SK-N-SH (cell line): Measurements from ENCODE around the gene COL9A3. TPM values are rescaled to one million over a fixed set of nuclear protein-coding genes. Genes with fewer than 3 reads are reported as not detected.

Experiments used
- CTCF ChIA-PET: fragments of 300-600, 350-600 bp; formaldehyde crosslinking; extraction: SDS; loops from one replicate; lab custom pipeline; 2021; lab: Yijun Ruan, JAX
- POLR2A ChIA-PET: fragments of 350-600 bp; sonication (Branson Sonifier 250); formaldehyde crosslinking; extraction: SDS; loops from one replicate; lab custom pipeline; 2020; ENCODE audit warnings: antibody characterized with exemption, inconsistent platforms; lab: Yijun Ruan, JAX
- DNase-seq: peaks from one replicate; pipeline ENCODE4 v3.0.0; 2012
- H2AFZ ChIP-seq: fragments of 200-600 bp; sonication (generic); 2 replicates; pipeline ENCODE4 v1.8.1; 2016; ENCODE audit warnings: antibody characterized with exemption, mild to moderate bottlenecking, low read depth
- H3F3A ChIP-seq: fragments of 200-600 bp; sonication (generic); replicated peaks from 2 replicates; pipeline ENCODE3; 2016; ENCODE audit warnings: antibody characterized with exemption, mild to moderate bottlenecking; ENCODE audit not compliant: insufficient read depth
- H3K27ac ChIP-seq, 2 experiments: fragments of 200-500 bp in 1 of 2; fragments of 200-600 bp in 1 of 2; sonication (Bioruptor generic) in 1 of 2; sonication (generic), shearing (Covaris generic) in 1 of 2; 2 replicates each; pipeline versions ENCODE4 v1.5.1 to v1.6.1; 2014 to 2016; ENCODE audit warnings: low read depth in 2 of 2, inconsistent platforms in 1 of 2, low read length in 1 of 2, mild to moderate bottlenecking in 1 of 2, mixed read lengths in 1 of 2
- H3K27me3 ChIP-seq: fragments of 200-600 bp; sonication (generic), shearing (Covaris generic); 2 replicates; pipeline ENCODE4 v1.6.1; 2016; ENCODE audit warnings: mixed run types; ENCODE audit not compliant: insufficient read depth
- H3K36me3 ChIP-seq, 2 experiments: fragments of 200-500 bp in 1 of 2; fragments of 200-600 bp in 1 of 2; sonication (Bioruptor generic) in 1 of 2; sonication (generic) in 1 of 2; replicated peaks in 1 of 2; 2 replicates each; pipeline versions ENCODE3 to v1.5.1; 2014 to 2016; ENCODE audit warnings: low read length in 1 of 2, mild to moderate bottlenecking in 1 of 2; ENCODE audit not compliant: insufficient read depth in 2 of 2, control insufficient read depth in 1 of 2
- H3K4me1 ChIP-seq, 2 experiments: fragments of 200-500 bp in 1 of 2; fragments of 200-600 bp in 1 of 2; sonication (Bioruptor generic) in 1 of 2; sonication (generic), shearing (Covaris generic) in 1 of 2; 2 replicates each; pipeline versions ENCODE4 v1.5.1 to v1.6.1; 2014 to 2016; ENCODE audit warnings: low read depth in 1 of 2, low read length in 1 of 2, mixed run types in 1 of 2; ENCODE audit not compliant: insufficient read depth in 2 of 2, control insufficient read depth in 1 of 2
- H3K4me2 ChIP-seq: fragments of 200-600 bp; sonication (generic), shearing (Covaris generic); 2 replicates; pipeline ENCODE4 v1.6.1; 2017; ENCODE audit warnings: mixed run types
- H3K4me3 ChIP-seq, 2 experiments: fragments of 200-500 bp in 1 of 2; fragments of 200-600 bp in 1 of 2; sonication (Bioruptor generic) in 1 of 2; sonication (generic), shearing (Covaris generic) in 1 of 2; 2 replicates each; pipeline versions ENCODE4 v1.5.1 to v1.8.1; 2014 to 2016; ENCODE audit warnings: low read depth in 2 of 2, inconsistent platforms in 1 of 2, low read length in 1 of 2, mild to moderate bottlenecking in 1 of 2, mixed read lengths in 1 of 2, moderate library complexity in 1 of 2
- H3K79me2 ChIP-seq: fragments of 200-600 bp; sonication (generic); 2 replicates; pipeline ENCODE4 v1.8.1; 2017; ENCODE audit warnings: mild to moderate bottlenecking; ENCODE audit not compliant: insufficient read depth
- H3K9ac ChIP-seq: fragments of 200-600 bp; sonication (generic); 2 replicates; pipeline ENCODE4 v1.6.1; 2017; ENCODE audit warnings: mixed run types
- H3K9me2 ChIP-seq: fragments of 200-600 bp; sonication (generic); 2 replicates; pipeline ENCODE4 v1.6.1; 2017; ENCODE audit warnings: mixed run types
- H3K9me3 ChIP-seq: fragments of 200-600 bp; sonication (generic); 2 replicates; pipeline ENCODE4 v1.6.1; 2017; ENCODE audit warnings: mixed run types, mild to moderate bottlenecking, moderate library complexity
- H4K20me1 ChIP-seq: fragments of 200-600 bp; sonication (generic); 2 replicates; pipeline ENCODE4 v1.6.1; 2017; ENCODE audit warnings: mild to moderate bottlenecking, mixed run types; ENCODE audit not compliant: insufficient read depth
- EP300 ChIP-seq, 2 experiments: IDR thresholded peaks; 2 replicates each; pipeline versions ENCODE4 v1.4.0 to v1.6.1; 2012; ENCODE audit warnings: borderline replicate concordance in 1 of 2, low read depth in 1 of 2, low read length in 1 of 2
- FOXJ3 ChIP-seq: sonication (generic); formaldehyde crosslinking; IDR thresholded peaks from 2 replicates; pipeline ENCODE4 v1.5.1; 2020; ENCODE audit warnings: mild to moderate bottlenecking, missing genetic modification reagents
- FOXM1 ChIP-seq: IDR thresholded peaks from 2 replicates; pipeline ENCODE4 v1.4.0; 2012; ENCODE audit warnings: low read depth, mild to moderate bottlenecking
- IRF3 ChIP-seq: fragments of 150-350 bp; IDR thresholded peaks from 2 replicates; pipeline ENCODE4 v1.6.1; 2016; ENCODE audit warnings: mild to moderate bottlenecking, low read depth, low read length
- MAX ChIP-seq: IDR thresholded peaks from 2 replicates; pipeline ENCODE4 v1.4.0; 2012; ENCODE audit warnings: low read depth
- NRF1 ChIP-seq: IDR thresholded peaks from 2 replicates; pipeline ENCODE4 v1.6.1; 2012; ENCODE audit warnings: low read depth, mild to moderate bottlenecking, low read length
- PBX3 ChIP-seq: IDR thresholded peaks from 2 replicates; pipeline ENCODE4; 2012
- POLR2AphosphoS5 ChIP-seq: IDR thresholded peaks from 2 replicates; pipeline ENCODE4 v1.6.1; 2012; ENCODE audit warnings: low read depth, low read length
- RAD21 ChIP-seq: IDR thresholded peaks from 2 replicates; pipeline ENCODE4 v1.6.1; 2012; ENCODE audit warnings: mild to moderate bottlenecking, low read length
- RCOR1 ChIP-seq: fragments of 150-350 bp; IDR thresholded peaks from 2 replicates; pipeline ENCODE4 v1.6.1; 2017; ENCODE audit warnings: antibody characterized with exemption, low read length
- REST ChIP-seq: IDR thresholded peaks from 2 replicates; pipeline ENCODE4 v1.6.1; 2012; ENCODE audit warnings: mild to moderate bottlenecking, low read depth, low read length, moderate library complexity
- RFX5 ChIP-seq: IDR thresholded peaks from 2 replicates; pipeline ENCODE4 v1.6.1; 2012; ENCODE audit warnings: mild to moderate bottlenecking, improper control_type of control experiment, low read length
- SMC3 ChIP-seq: IDR thresholded peaks from 2 replicates; pipeline ENCODE4 v1.6.1; 2012; ENCODE audit warnings: low read depth, low read length, improper control_type of control experiment
- TCF12 ChIP-seq: IDR thresholded peaks from 2 replicates; pipeline ENCODE4 v1.4.0; 2012
- TEAD4 ChIP-seq: IDR thresholded peaks from 2 replicates; pipeline ENCODE4 v1.4.0; 2012; ENCODE audit warnings: mild to moderate bottlenecking, borderline replicate concordance; ENCODE audit not compliant: insufficient read depth
- YY1 ChIP-seq: IDR thresholded peaks from 2 replicates; pipeline ENCODE4 v1.4.0; 2012; ENCODE audit warnings: low read depth, mild to moderate bottlenecking
- WGBS: methylation state at CpG from one replicate; pipeline ENCODE4 v1.1.6; 2017; ENCODE audit warnings: low lambda C conversion rate; 5-methylcytosine and 5-hydroxymethylcytosine counted together
- polyA plus RNA-seq, 3 experiments: library from polyadenylated mRNA; depleted of rRNA; stranded (reverse); fragments of >200 nt; gene quantifications; 2 replicates each; pipeline ENCODE4 v1.2.3, GENCODE V29; 2012

Gene COL9A3
- polyA plus RNA-seq, 1 of the 3 experiments (the other 2 are of a cell fraction), result 2.5 TPM

GRCh38 chr20:62770111-62770910 lies 46.5 kb upstream of the COL9A3 start (continued):
- TF ChIP-seq RFX5 (no peak), RCOR1 (no peak), FOXJ3 (CRISPR knock-in tag) (no peak)

GRCh38 chr20:62770916-62771315 lies 45.9 kb upstream of the COL9A3 start:
- H3K4me1 ChIP-seq, result peaks cover 0 to 21% of the 10 kb centered on the region in 2 experiments; a peak in 2 of 4 replicates
- no peaks in the 10 kb centered on the region for H3K36me3 ChIP-seq
- no peaks in the 10 kb centered on the region for H3K27me3 ChIP-seq
- no peak overlapping the region for H3K27ac ChIP-seq
- H2AFZ ChIP-seq, result no peak overlapping the region
- no peak for DNase-seq
- H3K4me2 ChIP-seq, result no peak overlapping the region
- ChIA-PET CTCF (interaction anchor here (1.7 kb wide), 1 partner anchor 20 kb away, joined by 6 read pairs; no protein-coding TSS in a partner anchor), POLR2A (no interaction called here)
- no peaks in the 10 kb centered on the region for H3K9me2 ChIP-seq
- H3K79me2 ChIP-seq, result no peaks in the 10 kb centered on the region
- H3K9me3 ChIP-seq, result no peaks in the 10 kb centered on the region
- H3K9ac ChIP-seq, result no peak overlapping the region
- H3F3A ChIP-seq, result no peaks in the 10 kb centered on the region
- no peak overlapping the region for H3K4me3 ChIP-seq
- H4K20me1 ChIP-seq, result no peaks in the 10 kb centered on the region
- 85% methylated on average over 9 of the region's 14 CpGs for WGBS
- no peak for TF ChIP-seq EP300 (IDR thresholded peaks at IDR 0.05; ENCODE audit: borderline replicate concordance in 1 of 2, low read depth in 1 of 2, low read length in 1 of 2)
- TF ChIP-seq MAX, result no peak
- no peak for TF ChIP-seq IRF3
- no peak for TF ChIP-seq RAD21
- TF ChIP-seq FOXM1, result no peak
- TF ChIP-seq TCF12, result no peak
- TF ChIP-seq POLR2AphosphoS5, result no peak
- no peak for TF ChIP-seq YY1
- TF ChIP-seq FOXJ3 (CRISPR knock-in tag), result no peak

- H3K9me2 ChIP-seq, result no peaks in the 10 kb centered on the region
- H4K20me1 ChIP-seq, result no peaks in the 10 kb centered on the region
- ChIA-PET CTCF (interaction anchor here (1.7 kb wide), 1 partner anchor 19 kb away, joined by 6 read pairs; no protein-coding TSS in a partner anchor), POLR2A (interaction anchor here (0.6 kb wide), 1 partner anchor 416 kb away, joined by 3 read pairs; no protein-coding TSS in a partner anchor)
- no peak overlapping the region for H3K4me2 ChIP-seq
- H3K79me2 ChIP-seq, result no peaks in the 10 kb centered on the region
- H3K9me3 ChIP-seq, result no peaks in the 10 kb centered on the region
- H3K4me1 ChIP-seq, result peaks cover 0 to 21% of the 10 kb centered on the region in 2 experiments; a peak in 2 of 4 replicates
- H3K9ac ChIP-seq, result no peak overlapping the region
- H3K36me3 ChIP-seq, result no peaks in the 10 kb centered on the region
- 74% methylated on average over 20 of the region's 25 CpGs for WGBS
- no peak overlapping the region for H3K27ac ChIP-seq
- H3K27me3 ChIP-seq, result no peaks in the 10 kb centered on the region
- DNase-seq, result no peak
- no peaks in the 10 kb centered on the region for H3F3A ChIP-seq
- no peak overlapping the region for H2AFZ ChIP-seq
- H3K4me3 ChIP-seq, result no peak overlapping the region
- TF ChIP-seq SMC3 (no peak), MAX (no peak), PBX3 (no peak), FOXJ3 (CRISPR knock-in tag) (no peak), TEAD4 (no peak), NRF1 (no peak), FOXM1 (no peak), REST (no peak)
These were observed 45.3 kb upstream of the COL9A3 start for GRCh38 chr20:62771396-62772102.
